Measurements from ENCODE around the gene PLCH2.

- TF ChIP-seq EP300 (IDR thresholded peaks at IDR 0.05) (no peak), POLR2AphosphoS5 (IDR thresholded peaks at IDR 0.05) (no peak), CTCF (IDR thresholded peaks at IDR 0.05) (no peak)
These were observed 17.7 kb downstream of the PLCH2 start for GRCh38 chr1:2493691-2494322.
